Measurements from ENCODE around the gene SUPT3H.

GRCh38 chr6:45415788-45416518 lies 38.2 kb upstream of the SUPT3H start:
- TF ChIP-seq, protein P1, sequence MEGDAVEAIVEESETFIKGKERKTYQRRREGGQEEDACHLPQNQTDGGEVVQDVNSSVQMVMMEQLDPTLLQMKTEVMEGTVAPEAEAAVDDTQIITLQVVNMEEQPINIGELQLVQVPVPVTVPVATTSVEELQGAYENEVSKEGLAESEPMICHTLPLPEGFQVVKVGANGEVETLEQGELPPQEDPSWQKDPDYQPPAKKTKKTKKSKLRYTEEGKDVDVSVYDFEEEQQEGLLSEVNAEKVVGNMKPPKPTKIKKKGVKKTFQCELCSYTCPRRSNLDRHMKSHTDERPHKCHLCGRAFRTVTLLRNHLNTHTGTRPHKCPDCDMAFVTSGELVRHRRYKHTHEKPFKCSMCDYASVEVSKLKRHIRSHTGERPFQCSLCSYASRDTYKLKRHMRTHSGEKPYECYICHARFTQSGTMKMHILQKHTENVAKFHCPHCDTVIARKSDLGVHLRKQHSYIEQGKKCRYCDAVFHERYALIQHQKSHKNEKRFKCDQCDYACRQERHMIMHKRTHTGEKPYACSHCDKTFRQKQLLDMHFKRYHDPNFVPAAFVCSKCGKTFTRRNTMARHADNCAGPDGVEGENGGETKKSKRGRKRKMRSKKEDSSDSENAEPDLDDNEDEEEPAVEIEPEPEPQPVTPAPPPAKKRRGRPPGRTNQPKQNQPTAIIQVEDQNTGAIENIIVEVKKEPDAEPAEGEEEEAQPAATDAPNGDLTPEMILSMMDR (conservative IDR thresholded peaks at IDR 0.05; ENCODE audit: low read depth, low read length), result no peak
- TF ChIP-seq EZH2phosphoT487 (IDR thresholded peaks at IDR 0.05; ENCODE audit: borderline replicate concordance, low read length), result no peak

Data from PC-3 (cell line).